ENCODE measurements around the gene TGFBR3. TPM values are rescaled to one million over a fixed set of nuclear protein-coding genes. Genes with fewer than 3 reads are reported as not detected.

The TGFBR3 gene
- total and polyA plus RNA-seq, 2 of the 8 experiments (the other 6 are each of a cell fraction or from before 2014, with no cell fraction given): 2.0 to 6.1 TPM

DNA sequence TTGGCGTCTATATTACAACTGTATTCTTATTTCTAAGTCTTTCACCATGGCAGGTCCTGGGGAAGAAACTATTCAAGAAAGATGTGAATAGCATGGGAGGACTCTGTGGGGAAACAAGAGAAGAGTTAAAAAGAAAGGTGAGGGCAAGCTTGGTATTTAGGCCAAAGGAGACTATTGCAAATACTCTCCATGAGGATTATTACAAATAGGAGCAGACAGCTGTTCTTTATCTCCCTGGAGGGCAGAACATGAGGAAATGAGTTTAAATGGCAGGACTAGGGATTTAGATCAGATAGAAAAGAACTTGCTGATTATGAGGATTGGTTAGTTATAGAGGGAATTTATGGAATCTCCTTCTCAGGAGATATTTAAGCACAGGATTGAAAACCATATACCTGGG, 198.5 kb downstream of the TGFBR3 start:
- H3K36me3 ChIP-seq (ENCODE audit: control insufficient read depth in 2 of 4, insufficient read depth in 4 of 4, low read length in 3 of 4): no peaks in the 10 kb centered on the region
- no peak overlapping the region for H2AK5ac ChIP-seq (ENCODE audit: low read depth, low read length)
- H3K9me3 ChIP-seq (ENCODE audit: insufficient read depth in 2 of 2, low read depth in 1 of 2, low read length in 1 of 2): no peaks in the 10 kb centered on the region
- H4K8ac ChIP-seq (ENCODE audit: extremely low read depth, insufficient read depth, low read length): no peak overlapping the region
- H3K79me2 ChIP-seq (ENCODE audit: control insufficient read depth in 1 of 2, insufficient read depth in 2 of 2, low read length in 2 of 2): no peaks in the 10 kb centered on the region
- no peak overlapping the region for H3K4me2 ChIP-seq (ENCODE audit: insufficient read depth in 1 of 2, low read depth in 2 of 2, low read length in 2 of 2)
- 100% methylated on average over 1 of the region's 1 CpG; no CpG with 5 or more reads in 1 of the 2 experiments for WGBS, 2 experiments (ENCODE audit: extremely low coverage in 1 of 2, insufficient coverage in 1 of 2, insufficient read length in 1 of 2, insufficient replicate concordance in 2 of 2, low coverage in 1 of 2, low lambda C conversion rate in 2 of 2, missing lambda C conversion rate in 1 of 2)
- H3K14ac ChIP-seq (ENCODE audit: insufficient read length): no peak overlapping the region
- H3K9ac ChIP-seq (replicated peaks in 1 of 4; ENCODE audit: extremely low read depth in 1 of 4, low read depth in 3 of 4, low read length in 3 of 4): no peak overlapping the region
- no peak overlapping the region for H2BK20ac ChIP-seq (ENCODE audit: low read length)
- ChIA-PET POLR2A (ENCODE audit: partially characterized antibody) (no interaction called here), CTCF (ENCODE audit: partially characterized antibody) (no interaction called here)
- no peak overlapping the region for H4K5ac ChIP-seq (ENCODE audit: insufficient read length, low read depth, low read length)
- H3K27ac ChIP-seq (ENCODE audit: low read depth, low read length): no peak overlapping the region
- H3K56ac ChIP-seq (replicated peaks; ENCODE audit: insufficient read length, low read depth, low read length): no peak overlapping the region
- H4K20me1 ChIP-seq (replicated peaks in 1 of 2; ENCODE audit: control insufficient read depth in 1 of 2, insufficient read depth in 2 of 2, low read length in 2 of 2): no peaks in the 10 kb centered on the region
- H3K4me3 ChIP-seq (ENCODE audit: extremely low read depth in 1 of 4, insufficient read depth in 2 of 4, low read depth in 3 of 4, low read length in 4 of 4): no peak overlapping the region
- H3K23me2 ChIP-seq (ENCODE audit: low read depth, low read length): no peaks in the 10 kb centered on the region
- DNase-seq (ENCODE audit: low read depth in 1 of 2, low spot score in 2 of 2) (no peak), FAIRE-seq (no peak)
- no peak overlapping the region for H2AFZ ChIP-seq (ENCODE audit: low read length)
- no peak overlapping the region for H4K91ac ChIP-seq (replicated peaks; ENCODE audit: insufficient read length, low read length)
- no peaks in the 10 kb centered on the region for H3K27me3 ChIP-seq (replicated peaks in 1 of 4; ENCODE audit: control insufficient read depth in 3 of 4, extremely low read depth in 1 of 4, insufficient read depth in 3 of 4, low read length in 3 of 4)
- no peak overlapping the region for H2BK120ac ChIP-seq (replicated peaks; ENCODE audit: low read depth, low read length)
- no peak overlapping the region for H2BK5ac ChIP-seq (ENCODE audit: low read depth, low read length)
- no peak overlapping the region for H2BK15ac ChIP-seq (ENCODE audit: low read length)
- no peak overlapping the region for H3K4ac ChIP-seq (replicated peaks; ENCODE audit: insufficient read length, low read depth, low read length)
- H3K79me1 ChIP-seq (ENCODE audit: low read depth, low read length): no peaks in the 10 kb centered on the region
- H2BK12ac ChIP-seq (ENCODE audit: low read depth, low read length): no peak overlapping the region
- H3K23ac ChIP-seq (ENCODE audit: insufficient read length): no peak overlapping the region
- peaks cover 8 to 18% (median 15%) of the 10 kb centered on the region in 4 experiments for H3K4me1 ChIP-seq (replicated peaks in 1 of 4; ENCODE audit: control insufficient read depth in 3 of 4, insufficient read depth in 4 of 4, low read length in 3 of 4)
- H3K18ac ChIP-seq (ENCODE audit: extremely low read depth, low read length): no peak overlapping the region
- TF ChIP-seq JUN (IDR thresholded peaks at IDR 0.05; ENCODE audit: low read depth, low read length) (no peak), NRF1 (IDR thresholded peaks at IDR 0.05; ENCODE audit: low read depth, low read length) (no peak)

Measured in H1 (cell line).